CD4-positive, alpha-beta T cell treated with Interleukin-12 subunit alpha and Interleukin-12 subunit beta, for 1 hour (primary cell): ENCODE data around the gene DEXI.
A peak's percentile ranks its signal among the peaks of the same experiment; 100 is the strongest.

Source experiments
- DNase-seq: peaks from one replicate; pipeline ENCODE4 v3.0.0-alpha.2; 2020

DEXI gene

DNA sequence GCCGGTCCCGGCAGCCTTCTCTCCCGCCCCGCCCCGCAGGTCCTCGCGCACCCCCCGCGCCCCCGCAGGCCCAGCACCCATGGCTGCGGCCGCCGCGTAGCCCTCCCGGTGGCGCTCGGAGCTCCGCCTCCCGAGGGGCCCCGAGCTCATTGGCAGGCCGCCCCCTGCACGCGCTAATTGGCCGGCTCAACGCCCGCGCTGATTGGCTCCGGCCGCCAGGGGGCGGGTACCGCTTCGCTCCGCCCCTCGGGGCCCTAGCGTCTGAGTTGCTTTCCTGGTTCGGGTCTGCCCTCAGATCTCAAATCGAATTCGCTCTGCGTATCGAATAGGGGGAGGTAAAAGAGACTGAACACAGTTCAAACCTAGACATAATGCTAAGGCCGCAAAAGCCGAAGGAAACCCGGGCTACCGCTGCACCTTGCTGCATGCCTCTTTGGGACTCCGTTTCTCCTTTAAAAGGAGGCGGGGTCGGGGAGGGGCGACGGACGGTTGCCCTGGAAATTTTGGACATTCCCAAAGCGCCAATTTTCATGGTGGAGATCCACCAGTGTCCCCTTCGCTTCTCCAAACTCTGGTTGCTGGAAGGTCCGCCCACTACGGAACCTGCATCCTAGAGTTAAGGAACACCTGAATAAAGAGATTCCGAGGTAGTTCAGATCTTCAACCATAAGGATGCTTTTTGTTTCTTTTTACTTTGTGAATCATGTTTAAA lies at the start of gene DEXI:
Gene DEXI (minus strand): TSS at position 117 of the 712 bp plus-strand sequence. CDS start 463 bp downstream, outside the sequence.
- peak; percentile 96 for DNase-seq

GRCh38 chr16:10990378-10990777 lies 48.1 kb upstream of the DEXI start:
- DNase-seq, result no peak

DNA sequence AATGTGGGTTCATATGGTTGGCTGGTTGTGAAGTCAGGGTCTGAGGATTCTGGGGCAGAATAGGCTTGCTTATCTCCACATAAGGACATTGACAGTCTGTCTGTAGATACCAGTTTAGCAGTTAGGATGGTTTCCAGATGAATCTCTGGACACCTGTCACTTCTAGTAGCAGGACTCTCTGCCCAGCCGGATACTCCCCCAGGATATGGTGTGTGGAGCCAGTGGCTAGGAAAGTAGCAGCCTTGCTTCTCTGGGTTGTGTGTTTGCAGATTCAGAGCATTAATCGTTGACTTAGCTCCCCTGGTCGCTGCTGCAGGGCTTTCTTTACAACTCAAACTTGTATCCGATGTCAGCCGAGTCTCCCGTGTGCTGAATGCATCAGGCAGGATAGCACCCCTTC lies 47.3 kb upstream of the DEXI start:
- DNase-seq, result no peak

DNA sequence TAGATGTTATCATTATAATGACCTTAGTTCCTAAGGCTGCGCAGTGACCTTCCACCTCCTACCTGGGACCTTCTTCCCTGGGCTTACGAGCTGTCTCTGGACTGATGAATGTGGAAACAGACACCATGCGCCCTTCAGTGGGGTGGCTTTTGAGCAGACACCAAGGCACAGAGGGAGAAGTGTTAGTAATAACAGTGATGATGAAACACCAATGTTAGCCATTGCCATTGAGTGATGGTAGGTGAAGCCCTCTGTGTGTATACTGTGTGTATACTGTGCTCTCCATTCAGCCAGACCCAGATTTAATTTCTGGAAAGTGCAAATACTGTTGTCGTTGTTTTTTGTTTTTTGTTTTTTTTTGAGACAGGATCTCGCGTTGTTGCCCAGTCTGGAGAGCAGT lies 46.6 kb upstream of the DEXI start:
- DNase-seq, result no peak

GRCh38 chr16:10988164-10988803 lies 46.0 kb upstream of the DEXI start:
- DNase-seq, result peak; percentile 21

GRCh38 chr16:10987361-10988163 lies 45.3 kb upstream of the DEXI start:
- DNase-seq, result no peak

DNA sequence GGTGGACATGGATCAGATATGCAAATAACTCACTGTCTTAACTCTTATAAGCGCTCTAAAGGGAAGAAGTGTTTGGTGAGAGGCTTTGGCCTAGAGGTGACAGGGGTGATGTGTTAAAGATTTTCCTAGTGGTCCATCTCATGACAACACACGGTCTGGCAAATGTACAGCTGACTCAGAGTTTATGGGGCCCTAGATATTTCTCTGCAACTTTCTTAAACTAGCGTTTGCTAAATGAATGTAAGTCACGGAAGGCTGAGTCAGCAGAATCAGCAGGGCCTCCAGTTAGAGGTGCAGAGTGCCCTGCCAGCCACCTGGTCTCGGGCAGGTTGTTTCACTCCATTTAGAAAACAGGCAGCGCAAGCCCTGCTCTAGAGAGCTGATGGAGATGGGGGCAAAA lies 42.2 kb upstream of the DEXI start:
- no peak for DNase-seq

- DNase-seq, result no peak
These were observed 40.9 kb upstream of the DEXI start for GRCh38 chr16:10983159-10983558.

DNA sequence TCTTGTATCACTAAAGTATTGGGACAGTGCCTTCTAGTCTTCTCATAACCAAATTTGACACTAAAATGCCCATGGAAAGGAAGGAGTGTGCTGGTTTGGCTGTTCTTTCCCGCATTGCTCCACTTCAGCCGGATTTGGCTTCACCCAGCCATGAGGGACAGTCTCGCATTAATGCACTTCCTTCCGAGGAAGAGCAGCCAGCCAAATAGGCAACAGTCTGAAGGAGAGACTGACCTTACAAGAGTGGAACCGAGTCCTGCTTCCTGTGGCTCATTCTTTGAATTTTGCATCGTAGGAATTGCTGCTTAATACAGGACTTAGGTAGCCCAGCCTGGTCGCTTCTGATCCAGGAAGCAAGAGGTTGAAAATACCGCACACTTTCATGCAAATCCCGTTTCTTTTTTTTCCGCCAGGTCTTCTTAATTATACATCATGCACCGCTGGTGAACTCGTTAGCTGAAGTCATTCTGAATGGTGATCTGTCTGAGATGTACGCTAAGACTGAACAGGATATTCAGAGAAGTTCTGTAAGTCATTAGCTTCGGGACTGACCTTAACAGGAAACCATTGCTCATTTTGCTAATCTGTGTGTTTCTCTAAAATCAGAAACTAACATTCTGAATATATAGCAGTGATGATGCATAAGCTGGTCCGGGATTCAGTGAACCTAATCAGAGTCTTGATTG lies 40.3 kb upstream of the DEXI start:
- DNase-seq, result no peak

GRCh38 chr16:10981697-10982216 lies 39.5 kb upstream of the DEXI start:
- DNase-seq, result peak; percentile 32

DNA sequence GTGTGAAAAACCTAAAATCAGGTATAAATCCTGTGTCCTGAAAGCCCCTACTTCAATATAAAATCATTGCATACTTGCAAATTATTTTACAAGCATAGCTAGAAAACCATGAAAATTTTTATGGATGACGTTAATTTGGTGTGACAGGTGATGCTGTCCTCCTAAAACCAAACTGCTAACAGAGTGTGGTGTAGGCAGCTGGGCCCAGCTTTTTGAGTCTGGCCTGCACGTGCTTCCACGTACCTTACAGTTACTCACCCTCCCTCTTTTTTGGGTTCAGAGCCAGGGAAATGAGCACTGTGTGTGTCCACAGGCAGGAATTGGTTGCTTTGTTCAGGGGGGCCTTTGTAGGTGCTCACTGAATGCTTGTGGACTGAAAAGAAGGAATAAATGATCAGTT lies 38.5 kb upstream of the DEXI start:
- DNase-seq, result no peak

GRCh38 chr16:10979717-10980601 lies 37.7 kb upstream of the DEXI start:
- DNase-seq, result no peak

DNA sequence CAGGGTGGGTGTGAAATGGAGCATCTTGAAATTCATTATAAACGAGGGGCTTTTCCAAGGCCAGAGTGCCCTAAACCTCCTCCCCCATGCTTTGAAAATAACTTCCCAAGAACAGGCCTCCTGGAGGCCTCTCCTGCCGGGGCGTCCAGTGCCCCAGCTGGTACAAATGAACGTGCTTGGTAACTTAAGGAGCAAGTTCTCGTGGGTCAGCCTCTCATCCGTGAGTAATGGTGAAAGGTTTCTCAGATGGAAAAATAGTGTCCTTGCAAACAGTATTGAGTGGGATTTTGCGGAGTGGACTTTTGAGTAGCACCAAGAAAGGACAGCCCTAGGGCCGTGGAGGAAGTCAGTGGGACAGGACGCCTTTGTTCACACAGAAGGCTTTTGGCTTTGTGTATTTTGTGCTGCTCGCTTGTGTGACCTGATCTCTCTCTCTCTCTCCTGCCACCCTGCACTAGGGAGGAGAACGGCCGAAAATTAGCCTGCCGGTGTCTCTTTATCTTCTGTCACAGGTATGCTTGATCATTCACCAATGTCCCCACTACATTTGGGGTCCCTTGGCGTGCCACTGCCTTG lies 36.7 kb upstream of the DEXI start:
- DNase-seq, result no peak

- DNase-seq, result no peak
These were observed 35.9 kb upstream of the DEXI start for GRCh38 chr16:10978124-10978523.

GRCh38 chr16:10976634-10977033 lies 34.4 kb upstream of the DEXI start:
- no peak for DNase-seq

DNA sequence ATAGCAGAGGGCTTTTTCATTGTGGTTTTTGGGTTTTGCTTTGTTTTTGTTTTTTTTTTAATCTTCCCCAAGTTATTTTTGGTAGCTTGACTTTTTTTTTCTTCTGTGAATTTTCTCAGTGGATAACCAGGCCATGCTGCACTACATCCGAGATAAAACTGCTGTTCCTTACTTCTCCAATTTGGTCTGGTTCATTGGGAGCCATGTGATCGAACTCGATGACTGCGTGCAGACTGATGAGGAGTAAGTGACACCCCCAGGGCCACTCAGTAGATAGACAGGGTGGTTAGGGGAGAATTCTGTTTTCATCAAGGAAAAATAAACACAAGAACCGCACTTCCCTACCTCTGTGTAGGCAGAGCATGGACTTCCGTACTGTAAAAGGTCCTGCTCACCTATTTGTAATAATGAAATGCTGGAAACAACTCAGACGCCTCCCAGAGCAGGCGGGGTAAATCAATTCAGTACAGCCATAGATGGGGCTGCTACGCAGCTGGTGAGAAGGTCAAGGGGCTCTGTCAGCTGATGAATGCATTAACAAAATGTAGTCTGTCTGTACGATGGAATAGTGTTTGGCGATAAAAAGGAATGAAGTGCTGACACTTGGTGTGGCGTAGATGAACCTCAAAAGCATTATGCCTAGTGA lies 30.7 kb upstream of the DEXI start:
- DNase-seq, result no peak

- DNase-seq, result no peak
These were observed 30.0 kb upstream of the DEXI start for GRCh38 chr16:10972108-10972818.

GRCh38 chr16:10971560-10971961 lies 29.3 kb upstream of the DEXI start:
- peak; percentile 70 for DNase-seq

DNA sequence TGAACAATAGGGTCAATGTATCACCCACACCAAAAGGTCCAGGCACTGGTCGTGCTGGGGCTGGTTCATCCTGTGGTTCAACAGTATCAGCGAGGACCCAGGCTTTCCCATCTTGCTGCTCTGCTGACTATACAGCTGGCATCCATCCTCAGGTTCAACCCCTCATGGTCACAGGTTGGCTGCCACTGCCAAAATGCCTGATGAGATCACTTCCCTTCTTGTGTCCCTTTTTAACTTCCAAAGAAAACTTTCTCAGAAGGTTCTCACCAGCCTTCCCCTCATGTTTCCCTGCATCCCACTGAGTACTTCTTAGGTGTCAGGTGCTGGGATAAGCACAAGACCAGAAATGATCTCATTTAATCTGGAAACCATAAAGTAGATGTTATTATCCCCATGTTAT lies 27.8 kb upstream of the DEXI start:
- DNase-seq, result no peak

GRCh38 chr16:10969615-10970014 lies 27.3 kb upstream of the DEXI start:
- DNase-seq, result no peak
